GM06990 (cell line): Measurements from ENCODE around the gene VTI1A.
A peak's percentile ranks its signal among the peaks of the same experiment; 100 is the strongest.

Experiments used
- DNase-seq: peaks from one replicate; pipeline ENCODE4 v3.0.0-alpha.2; 2011; ENCODE audit not compliant: insufficient read length; ENCODE audit errors: extremely low read depth
- H3K27me3 ChIP-seq: replicated peaks from 2 replicates; pipeline ENCODE4 v1.6.0; 2011; ENCODE audit warnings: low read length; ENCODE audit not compliant: control insufficient read depth, insufficient read depth
- H3K36me3 ChIP-seq: 2 replicates; pipeline ENCODE4 v1.5.1; 2011; ENCODE audit warnings: low read length; ENCODE audit not compliant: control insufficient read depth, insufficient read depth
- H3K4me3 ChIP-seq: replicated peaks from 2 replicates; pipeline ENCODE4 v1.5.1; 2011; ENCODE audit warnings: low read depth, mild to moderate bottlenecking, control low read depth, low read length
- TF ChIP-seq, protein P1 (sequence below): IDR thresholded peaks from 2 replicates; pipeline ENCODE4 v1.5.1; 2011; ENCODE audit warnings: low read length, control low read depth, mild to moderate bottlenecking, inconsistent platforms; ENCODE audit not compliant: insufficient read depth, poor library complexity, severe bottlenecking

Gene VTI1A

GRCh38 chr10:112467541-112468075, 20.6 kb downstream of the VTI1A start:
- TF ChIP-seq, protein P1, sequence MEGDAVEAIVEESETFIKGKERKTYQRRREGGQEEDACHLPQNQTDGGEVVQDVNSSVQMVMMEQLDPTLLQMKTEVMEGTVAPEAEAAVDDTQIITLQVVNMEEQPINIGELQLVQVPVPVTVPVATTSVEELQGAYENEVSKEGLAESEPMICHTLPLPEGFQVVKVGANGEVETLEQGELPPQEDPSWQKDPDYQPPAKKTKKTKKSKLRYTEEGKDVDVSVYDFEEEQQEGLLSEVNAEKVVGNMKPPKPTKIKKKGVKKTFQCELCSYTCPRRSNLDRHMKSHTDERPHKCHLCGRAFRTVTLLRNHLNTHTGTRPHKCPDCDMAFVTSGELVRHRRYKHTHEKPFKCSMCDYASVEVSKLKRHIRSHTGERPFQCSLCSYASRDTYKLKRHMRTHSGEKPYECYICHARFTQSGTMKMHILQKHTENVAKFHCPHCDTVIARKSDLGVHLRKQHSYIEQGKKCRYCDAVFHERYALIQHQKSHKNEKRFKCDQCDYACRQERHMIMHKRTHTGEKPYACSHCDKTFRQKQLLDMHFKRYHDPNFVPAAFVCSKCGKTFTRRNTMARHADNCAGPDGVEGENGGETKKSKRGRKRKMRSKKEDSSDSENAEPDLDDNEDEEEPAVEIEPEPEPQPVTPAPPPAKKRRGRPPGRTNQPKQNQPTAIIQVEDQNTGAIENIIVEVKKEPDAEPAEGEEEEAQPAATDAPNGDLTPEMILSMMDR = no peak
- DNase-seq = no peak
- Histone ChIP-seq H3K4me3 (no peak overlapping the region), H3K36me3 (peaks cover 2% of the 10 kb centered on the region), H3K27me3 (no peaks in the 10 kb centered on the region)

GRCh38 chr10:112471878-112472487, 25.0 kb downstream of the VTI1A start:
- Histone ChIP-seq H3K36me3 (no peaks in the 10 kb centered on the region; the same call in none of the 2 replicates), H3K4me3 (no peak overlapping the region), H3K27me3 (no peaks in the 10 kb centered on the region)
- no peak for DNase-seq
- TF ChIP-seq, protein P1 = peak; percentile 61

- DNase-seq = no peak
- no peaks in the 10 kb centered on the region for H3K27me3 ChIP-seq
- no peak overlapping the region for H3K4me3 ChIP-seq
- no peaks in the 10 kb centered on the region; the same call in 1 of the 2 replicates for H3K36me3 ChIP-seq
- TF ChIP-seq, protein P1 = peak; percentile 44
Observed at GRCh38 chr10:112475575-112476218, 28.7 kb downstream of the VTI1A start.

- no peak for DNase-seq
- TF ChIP-seq, protein P1 = no peak
- no peaks in the 10 kb centered on the region for H3K27me3 ChIP-seq
- peaks cover 1% of the 10 kb centered on the region; the same call in 1 of the 2 replicates for H3K36me3 ChIP-seq
- no peak overlapping the region for H3K4me3 ChIP-seq
Observed at GRCh38 chr10:112481602-112482001, 34.6 kb downstream of the VTI1A start.

DNA sequence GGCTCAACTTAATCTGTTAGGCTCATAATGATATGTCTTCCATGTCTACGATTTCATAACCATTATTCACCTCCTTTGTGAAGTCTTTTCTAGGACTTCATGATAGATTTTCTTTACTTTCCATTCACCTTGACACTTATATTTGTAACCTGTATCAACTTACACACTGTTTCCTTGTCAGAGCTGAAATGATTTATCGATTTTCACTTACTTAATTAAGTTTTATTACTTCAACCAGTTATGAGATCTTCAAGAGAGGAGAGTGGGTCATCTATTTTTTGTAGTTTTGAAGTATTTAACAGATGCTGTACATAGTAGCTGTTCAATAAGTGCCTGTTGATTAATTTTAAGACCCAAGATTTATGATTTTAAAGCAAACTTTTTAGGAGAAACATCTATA, 37.4 kb downstream of the VTI1A start:
- DNase-seq = no peak
- H3K27me3 ChIP-seq = no peaks in the 10 kb centered on the region
- peaks cover 1% of the 10 kb centered on the region; the same call in 1 of the 2 replicates for H3K36me3 ChIP-seq
- TF ChIP-seq, protein P1 = no peak
- H3K4me3 ChIP-seq = no peak overlapping the region
